Thyroid gland (tissue), 4 donors: ENCODE measurements around the gene SORCS2.

Experiments used
- CTCF ChIP-seq, 6 experiments: fragments of 200-600 bp in 3 of 6; fragments of 450-650 bp in 3 of 6; sonication (generic) in 3 of 6; IDR thresholded peaks; one replicate each; pipeline ENCODE4 v1.5.1; 2016 to 2019; ENCODE audit warnings: antibody characterized with exemption in 6 of 6, mild to moderate bottlenecking in 2 of 6, inconsistent platforms in 1 of 6, moderate library complexity in 1 of 6
- POLR2A ChIP-seq, 2 donors: fragments of 450-650 bp; IDR thresholded peaks; one replicate each; pipeline ENCODE4 v1.6.1; 2017; ENCODE audit warnings: antibody characterized with exemption in 2 of 2, mild to moderate bottlenecking in 2 of 2, moderate library complexity in 1 of 2

DNA sequence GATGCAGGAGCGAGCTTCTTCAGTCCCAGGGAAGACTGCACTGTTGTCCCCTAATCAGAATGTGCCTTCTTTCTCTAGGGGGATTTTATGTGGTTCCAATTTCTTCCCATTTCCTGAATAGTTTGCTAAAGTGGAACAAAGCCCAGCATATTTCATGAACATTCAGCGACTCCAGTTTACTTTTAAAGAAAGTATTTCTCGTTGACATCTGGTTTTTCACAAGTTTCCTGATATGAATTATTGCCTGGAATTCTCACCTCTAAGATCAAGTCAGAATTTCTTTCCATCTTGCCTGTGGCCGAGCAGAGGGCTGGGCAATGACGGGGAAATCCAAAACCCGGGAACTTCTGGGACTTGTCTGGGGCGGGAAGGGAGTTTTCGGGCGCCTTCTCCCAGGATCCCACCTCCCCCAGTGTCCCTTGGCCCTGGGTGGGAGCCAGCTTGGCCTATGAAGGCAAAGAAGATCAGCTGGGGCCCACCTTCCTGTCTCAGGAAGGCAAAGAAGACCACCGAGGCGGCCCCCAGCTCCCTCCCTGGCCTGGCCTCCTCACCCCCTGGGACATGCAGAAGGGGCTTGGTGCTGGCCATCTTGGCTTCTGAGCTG lies 15.4 kb downstream of the SORCS2 start:
- TF ChIP-seq CTCF (IDR thresholded peaks at IDR 0.05) (no peak), POLR2A (IDR thresholded peaks at IDR 0.05) (no peak)
